HG03558 (cell line): ENCODE measurements around the gene SLC17A8.

Experiments used
- ATAC-seq: cut with Tn5 transposase; IDR thresholded peaks from one replicate; pipeline ENCODE4 v1.9.1; 2021; ENCODE audit warnings: moderate number of reproducible peaks; ENCODE audit not compliant: unreplicated experiment; ENCODE audit errors: extremely low read depth

The SLC17A8 gene

GRCh38 chr12:100365411-100365810 is 8.5 kb downstream of the SLC17A8 start:
- ATAC-seq = no peak

- no peak for ATAC-seq
These were observed 11.2 kb downstream of the SLC17A8 start for GRCh38 chr12:100368066-100368465.

GRCh38 chr12:100371146-100371545 is 14.3 kb downstream of the SLC17A8 start:
- no peak for ATAC-seq

GRCh38 chr12:100372853-100373640 is 16.2 kb downstream of the SLC17A8 start:
- ATAC-seq = no peak

- ATAC-seq = no peak
These were observed 18.3 kb downstream of the SLC17A8 start for GRCh38 chr12:100375038-100375735.

- ATAC-seq = no peak
These were observed 19.3 kb downstream of the SLC17A8 start for GRCh38 chr12:100376161-100376560.

GRCh38 chr12:100381379-100381778 is 24.5 kb downstream of the SLC17A8 start:
- ATAC-seq = no peak

GRCh38 chr12:100382338-100382737 is 25.5 kb downstream of the SLC17A8 start:
- ATAC-seq = no peak

GRCh38 chr12:100383586-100384558 is 27.0 kb downstream of the SLC17A8 start:
- no peak for ATAC-seq

- ATAC-seq = no peak
These were observed 27.7 kb downstream of the SLC17A8 start for GRCh38 chr12:100384559-100384935.

- ATAC-seq = no peak
These were observed 31.5 kb downstream of the SLC17A8 start for GRCh38 chr12:100388382-100388781.

- ATAC-seq = no peak
These were observed 35.0 kb downstream of the SLC17A8 start for GRCh38 chr12:100391856-100392255.

GRCh38 chr12:100393200-100393599 is 36.3 kb downstream of the SLC17A8 start:
- ATAC-seq = no peak

GRCh38 chr12:100395811-100396210 is 38.9 kb downstream of the SLC17A8 start:
- no peak for ATAC-seq

GRCh38 chr12:100398307-100398706 is 41.4 kb downstream of the SLC17A8 start:
- no peak for ATAC-seq

GRCh38 chr12:100399095-100399494 is 42.2 kb downstream of the SLC17A8 start:
- no peak for ATAC-seq

GRCh38 chr12:100401660-100402059 is 44.8 kb downstream of the SLC17A8 start:
- ATAC-seq = no peak

- ATAC-seq = no peak
These were observed 45.9 kb downstream of the SLC17A8 start for GRCh38 chr12:100402763-100403162.

- ATAC-seq = no peak
These were observed 46.6 kb downstream of the SLC17A8 start for GRCh38 chr12:100403446-100403845.

- no peak for ATAC-seq
These were observed 48.0 kb downstream of the SLC17A8 start for GRCh38 chr12:100404769-100405407.
